ENCODE measurements around the gene SYDE1.
"Not testable (repeated sequence)": the region's sequence is repeated elsewhere in the genome, so short reads cannot be mapped to it uniquely, and the experiment has no call there.

GRCh38 chr19:15097980-15098379, 9.2 kb upstream of the SYDE1 start:
- not testable (repeated sequence) for TF ChIP-seq POLR2A (IDR thresholded peaks at IDR 0.05; ENCODE audit: low read depth); CTCF (IDR thresholded peaks at IDR 0.05); EP300 (IDR thresholded peaks at IDR 0.05)

All from esophagus muscularis mucosa (tissue), 4 donors.